ENCODE data around the gene ATRAID.

The ATRAID gene

GRCh38 chr2:27220091-27220490 lies 8.2 kb downstream of the ATRAID start:
- DNase-seq: no peak

- DNase-seq: no peak
Observed at GRCh38 chr2:27221166-27221565, 9.3 kb downstream of the ATRAID start.

- DNase-seq: no peak
Observed at GRCh38 chr2:27222407-27222806, 10.6 kb downstream of the ATRAID start.

GRCh38 chr2:27223416-27223815 lies 11.6 kb downstream of the ATRAID start:
- DNase-seq: no peak

DNA sequence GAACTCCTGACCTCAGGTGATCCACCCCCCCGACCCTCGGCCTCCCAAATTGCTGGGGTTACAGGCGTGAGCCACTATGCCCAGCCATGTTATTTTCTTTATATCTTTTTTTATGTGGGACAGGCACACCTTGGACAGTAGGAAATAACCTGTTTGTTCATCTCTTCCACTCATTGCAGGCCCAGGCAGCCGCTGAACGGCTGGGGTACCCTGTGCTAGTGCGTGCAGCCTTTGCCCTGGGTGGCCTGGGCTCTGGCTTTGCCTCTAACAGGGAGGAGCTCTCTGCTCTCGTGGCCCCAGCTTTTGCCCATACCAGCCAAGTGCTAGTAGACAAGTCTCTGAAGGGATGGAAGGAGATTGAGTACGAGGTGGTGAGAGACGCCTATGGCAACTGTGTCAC lies 13.7 kb downstream of the ATRAID start:
- DNase-seq: no peak

DNA sequence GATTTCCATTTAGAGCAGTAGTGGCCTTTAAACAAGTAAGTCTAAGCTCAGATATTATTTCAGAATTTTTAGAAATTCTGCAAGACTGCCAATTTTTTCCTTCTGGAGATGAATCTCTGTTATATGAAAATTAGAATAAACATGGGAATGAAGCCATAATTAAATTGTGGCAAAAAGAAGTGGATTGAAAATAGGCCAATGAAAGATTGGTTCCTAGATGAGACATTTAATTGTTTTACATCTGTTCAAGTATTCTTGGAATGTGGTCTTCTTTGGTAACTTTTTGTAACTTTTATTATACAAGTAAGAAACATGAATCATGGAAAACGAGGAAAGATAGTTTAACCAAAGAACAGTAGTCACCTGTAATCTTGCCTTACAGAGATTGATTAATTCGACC lies 15.7 kb downstream of the ATRAID start:
- DNase-seq: no peak

DNA sequence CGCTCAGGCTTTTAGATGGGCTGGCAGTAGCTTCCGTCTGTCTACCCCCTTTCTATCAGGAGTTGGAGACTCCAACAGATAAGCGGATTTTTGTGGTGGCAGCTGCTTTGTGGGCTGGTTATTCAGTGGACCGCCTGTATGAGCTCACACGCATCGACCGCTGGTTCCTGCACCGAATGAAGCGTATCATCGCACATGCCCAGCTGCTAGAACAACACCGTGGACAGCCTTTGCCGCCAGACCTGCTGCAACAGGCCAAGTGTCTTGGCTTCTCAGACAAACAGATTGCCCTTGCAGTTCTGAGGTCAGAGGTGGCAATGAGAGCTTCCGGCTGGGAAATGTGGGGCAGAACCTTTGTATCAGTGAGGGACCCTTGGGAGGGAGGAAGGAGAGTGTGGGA lies 20.1 kb downstream of the ATRAID start:
- no peak for DNase-seq

- no peak for DNase-seq
Observed at GRCh38 chr2:27233341-27233740, 21.5 kb downstream of the ATRAID start.

GRCh38 chr2:27236136-27236535 lies 24.3 kb downstream of the ATRAID start:
- no peak for DNase-seq

DNA sequence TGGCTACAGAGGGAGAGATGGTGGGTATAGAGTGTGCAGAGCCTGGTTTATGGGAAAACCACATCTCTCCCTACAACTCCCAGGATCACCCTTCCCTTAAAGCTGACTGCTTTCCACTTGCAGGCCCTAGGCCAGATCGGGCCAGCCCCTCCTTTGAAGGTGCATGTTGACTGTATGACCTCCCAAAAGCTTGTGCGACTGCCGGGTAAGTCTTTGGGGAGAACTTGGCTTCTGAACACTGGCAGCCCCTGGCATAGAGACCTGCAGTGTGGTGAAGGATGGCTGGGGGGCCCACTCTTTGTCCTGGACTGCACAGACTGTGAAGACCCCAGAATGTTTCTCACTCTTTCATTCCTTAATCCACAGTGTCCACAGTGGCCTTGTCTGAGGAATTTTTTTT lies 24.8 kb downstream of the ATRAID start:
- no peak for DNase-seq

- no peak for DNase-seq
Observed at GRCh38 chr2:27237341-27237945, 25.6 kb downstream of the ATRAID start.

DNA sequence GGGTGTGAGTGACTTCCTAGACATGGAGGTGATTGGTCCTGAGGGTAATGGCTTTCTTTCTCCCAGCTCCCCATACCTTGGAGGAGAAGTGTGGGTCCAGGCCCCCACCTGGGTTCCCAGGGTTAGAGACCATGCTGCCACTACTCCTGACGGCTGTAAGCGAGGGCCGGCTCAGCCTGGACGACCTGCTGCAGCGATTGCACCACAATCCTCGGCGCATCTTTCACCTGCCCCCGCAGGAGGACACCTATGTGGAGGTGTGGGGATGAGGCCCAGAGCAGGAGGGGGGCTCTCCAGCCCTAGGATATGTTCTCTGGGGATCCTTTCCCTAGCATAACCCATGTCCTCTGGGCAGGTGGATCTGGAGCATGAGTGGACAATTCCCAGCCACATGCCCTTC lies 27.1 kb downstream of the ATRAID start:
- DNase-seq: no peak

DNA sequence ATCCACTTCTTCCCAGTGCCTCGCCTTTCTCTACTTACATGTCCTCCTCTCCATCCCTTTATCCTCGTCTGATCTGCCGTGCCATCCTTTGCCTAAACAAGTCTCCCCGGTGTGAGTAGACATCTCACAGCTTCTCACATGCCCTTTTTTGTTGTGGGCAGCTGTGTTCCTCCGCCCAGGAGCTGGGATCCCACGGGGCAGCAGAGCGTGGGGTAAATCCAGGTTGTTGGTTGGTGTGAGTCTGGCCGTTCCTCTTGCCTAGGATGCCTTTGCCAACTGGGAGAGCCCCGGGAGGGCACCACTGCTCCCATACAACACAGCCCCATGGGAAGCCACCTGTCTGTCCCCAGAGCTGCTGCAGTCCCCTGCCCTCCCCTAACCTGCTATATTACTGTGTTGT lies 28.6 kb downstream of the ATRAID start:
- DNase-seq: no peak

DNA sequence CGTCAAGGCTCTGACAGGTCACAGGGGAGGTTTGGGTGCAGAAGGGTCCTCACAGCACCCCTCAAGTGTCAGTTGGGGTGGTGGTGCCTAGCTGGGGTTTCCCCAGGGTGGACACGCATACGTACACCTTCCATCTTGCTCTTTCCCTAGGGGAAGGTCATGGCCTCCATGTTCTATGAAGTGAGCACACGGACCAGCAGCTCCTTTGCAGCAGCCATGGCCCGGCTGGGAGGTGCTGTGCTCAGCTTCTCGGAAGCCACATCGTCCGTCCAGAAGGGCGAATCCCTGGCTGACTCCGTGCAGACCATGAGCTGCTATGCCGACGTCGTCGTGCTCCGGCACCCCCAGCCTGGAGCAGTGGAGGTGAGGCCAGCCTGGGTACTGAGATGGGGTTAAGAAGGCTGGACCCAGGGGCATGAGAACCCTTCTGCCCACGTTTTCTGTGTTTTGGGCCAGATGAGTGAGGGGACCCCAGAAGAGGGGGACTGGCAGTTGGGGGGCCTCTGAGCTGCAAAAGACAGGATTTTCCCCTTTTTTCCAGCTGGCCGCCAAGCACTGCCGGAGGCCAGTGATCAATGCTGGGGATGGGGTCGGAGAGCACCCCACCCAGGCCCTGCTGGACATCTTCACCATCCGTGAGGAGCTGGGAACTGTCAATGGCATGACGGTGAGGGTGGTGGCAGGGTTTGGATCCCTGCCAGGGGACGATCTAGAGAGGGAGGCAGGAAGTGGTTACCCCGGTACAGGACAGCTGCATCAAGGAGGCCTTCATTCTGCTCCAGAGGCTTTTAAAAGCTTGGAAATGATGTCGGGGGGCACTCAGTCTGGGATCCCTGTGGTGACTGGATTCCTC lies 30.1 kb downstream of the ATRAID start:
- DNase-seq: no peak

- DNase-seq: no peak
Observed at GRCh38 chr2:27242614-27242951, 30.7 kb downstream of the ATRAID start.

GRCh38 chr2:27243391-27244130 lies 31.7 kb downstream of the ATRAID start:
- no peak for DNase-seq

- no peak for DNase-seq
Observed at GRCh38 chr2:27245116-27245515, 33.3 kb downstream of the ATRAID start.

- no peak for DNase-seq
Observed at GRCh38 chr2:27245626-27246025, 33.8 kb downstream of the ATRAID start.

DNA sequence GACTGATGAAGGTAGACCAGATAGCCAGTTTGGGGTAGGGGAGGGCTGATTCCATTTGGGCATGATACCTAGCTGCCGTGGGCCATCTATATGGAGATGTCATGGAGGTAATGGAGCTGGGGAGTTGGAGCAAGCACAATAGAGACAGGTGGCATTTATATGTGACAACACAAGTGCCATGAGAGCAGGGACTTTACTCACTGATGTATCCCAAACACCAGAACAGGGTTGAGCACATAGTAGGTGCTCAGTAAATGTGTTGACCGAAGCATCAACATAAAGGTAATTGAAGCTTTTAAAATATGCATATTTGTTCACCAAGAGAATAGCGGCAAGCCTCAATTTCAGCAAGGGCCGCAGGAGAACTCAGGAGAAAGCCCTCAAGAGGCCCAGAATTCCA lies 36.1 kb downstream of the ATRAID start:
- DNase-seq: no peak

- DNase-seq: no peak
Observed at GRCh38 chr2:27249159-27249890, 37.5 kb downstream of the ATRAID start.

- peak; percentile 88 for DNase-seq
Observed at GRCh38 chr2:27249891-27250651, 38.2 kb downstream of the ATRAID start.

- DNase-seq: no peak
Observed at GRCh38 chr2:27250652-27251379, 39.0 kb downstream of the ATRAID start.
